ENCODE data around the gene TMEFF2.

- no peak for TF ChIP-seq CTCF (IDR thresholded peaks at IDR 0.05)
- no peak for TF ChIP-seq POLR2A (IDR thresholded peaks at IDR 0.05)
Observed at GRCh38 chr2:192155511-192156118, 39.1 kb downstream of the TMEFF2 start.
